Measurements from ENCODE around the gene SPTLC1. TPM values are rescaled to one million over a fixed set of nuclear protein-coding genes. Genes with fewer than 3 reads are reported as not detected.

The SPTLC1 gene, protein sequence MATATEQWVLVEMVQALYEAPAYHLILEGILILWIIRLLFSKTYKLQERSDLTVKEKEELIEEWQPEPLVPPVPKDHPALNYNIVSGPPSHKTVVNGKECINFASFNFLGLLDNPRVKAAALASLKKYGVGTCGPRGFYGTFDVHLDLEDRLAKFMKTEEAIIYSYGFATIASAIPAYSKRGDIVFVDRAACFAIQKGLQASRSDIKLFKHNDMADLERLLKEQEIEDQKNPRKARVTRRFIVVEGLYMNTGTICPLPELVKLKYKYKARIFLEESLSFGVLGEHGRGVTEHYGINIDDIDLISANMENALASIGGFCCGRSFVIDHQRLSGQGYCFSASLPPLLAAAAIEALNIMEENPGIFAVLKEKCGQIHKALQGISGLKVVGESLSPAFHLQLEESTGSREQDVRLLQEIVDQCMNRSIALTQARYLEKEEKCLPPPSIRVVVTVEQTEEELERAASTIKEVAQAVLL
- total RNA-seq (2021; ENCODE audit: unreplicated experiment) (58.8 TPM), Bru-seq, nascent RNA (percentile 83 among the genes with signal in this experiment), BruChase-seq, experiment 1, labeled RNA remaining after a 2-hour chase (percentile 80 among the genes with signal in this experiment), BruChase-seq, experiment 2, labeled RNA remaining after a 6-hour chase (percentile 84 among the genes with signal in this experiment)
- polyA plus RNA-seq (2012; ENCODE audit: insufficient read length) = 40.1 TPM
- long read RNA-seq, transcript SPTLC1-201 (15 exons, 1,894 nt) = major isoform, 173 of 201 reads
- long read RNA-seq, partial matches to known transcripts = 12 of 201 reads
- long read RNA-seq, other reads (novel, unspliced or antisense) = 13 of 201 reads

DNA sequence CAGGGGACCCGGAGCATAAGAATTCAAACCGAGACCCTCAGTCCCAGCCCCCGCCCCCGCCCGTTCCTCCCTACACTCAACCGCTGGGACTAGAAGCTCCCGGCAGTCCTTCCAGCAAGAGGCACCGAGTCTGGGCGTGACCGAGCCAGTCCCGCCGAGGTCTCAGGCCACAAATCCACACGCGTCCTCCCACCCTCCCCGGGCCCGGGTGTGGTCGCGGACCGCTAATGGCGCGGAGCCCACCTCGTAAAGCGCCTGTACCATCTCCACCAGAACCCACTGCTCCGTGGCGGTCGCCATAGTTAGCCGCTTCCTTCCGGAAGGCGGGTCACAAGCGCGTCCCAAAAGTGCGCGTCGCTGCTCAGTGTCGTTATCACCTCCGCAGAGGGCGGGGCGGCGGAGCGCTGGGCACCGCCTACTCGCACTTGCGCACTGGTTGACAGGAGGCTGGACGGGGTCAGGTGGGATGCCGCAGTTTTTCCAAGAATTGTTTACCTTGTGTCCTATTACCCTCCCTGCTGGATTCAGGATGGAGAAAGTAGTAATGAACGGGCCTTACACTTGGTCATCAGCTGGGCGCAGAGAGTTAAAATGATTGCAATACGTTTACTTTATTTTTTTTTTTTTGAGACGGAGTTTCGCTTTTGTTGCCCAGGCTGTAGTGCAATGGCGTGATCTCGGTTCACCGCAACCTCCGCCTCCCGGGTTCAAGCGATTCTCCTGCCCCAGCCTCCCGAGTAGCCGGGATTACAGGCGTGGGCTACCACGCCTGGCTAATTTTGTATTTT lies at the start of gene SPTLC1:
Gene SPTLC1 (minus strand): TSS at position 343 of the 788 bp plus-strand sequence. CDS start 43 bp downstream, at position 300.
- Histone ChIP-seq H3K4me1 (ENCODE audit: control insufficient read depth, insufficient read depth, low read length) (peaks cover 6% of the 10 kb centered on the region; the same call in 1 of the 2 replicates), H3K27me3 (ENCODE audit: control insufficient read depth, insufficient read depth, low read length) (no peaks in the 10 kb centered on the region), H3K27ac (ENCODE audit: low read length) (peak within 1 kb of the TSS; percentile 66), H3K36me3 (ENCODE audit: control insufficient read depth, insufficient read depth, low read length) (peaks cover 10% of the 10 kb centered on the region), H3K4me3 (ENCODE audit: low read depth in 2 of 2, low read length in 2 of 2) (peak within 1 kb of the TSS; percentile 63 to 90), H3K9me3 (ENCODE audit: control insufficient read depth, insufficient read depth, low read depth, low read length) (no peaks in the 10 kb centered on the region)
- intact Hi-C loops (cut with micrococcal nuclease; ENCODE audit: unreplicated experiment) = no loop called here
- ATAC-seq = peak; percentile 99
- in situ Hi-C loops (cut with HindIII; ENCODE audit: low pct_unique_long_range_greater_than_20kb, low sequenced_read_pairs) = no loop called here
- BruUV-seq (replicated peaks) = no TSS peak
- POLR2A ChIA-PET = interaction anchor here (0.6 to 0.7 kb wide), 4 partner anchors 8 to 161 kb away, joined by 4 to 7 read pairs (median 6); no protein-coding TSS in a partner anchor
- CTCF ChIA-PET = no interaction called here
- peak; percentile 80 for DNase-seq (ENCODE audit: low read depth, low spot score)
- TF ChIP-seq, protein P1, sequence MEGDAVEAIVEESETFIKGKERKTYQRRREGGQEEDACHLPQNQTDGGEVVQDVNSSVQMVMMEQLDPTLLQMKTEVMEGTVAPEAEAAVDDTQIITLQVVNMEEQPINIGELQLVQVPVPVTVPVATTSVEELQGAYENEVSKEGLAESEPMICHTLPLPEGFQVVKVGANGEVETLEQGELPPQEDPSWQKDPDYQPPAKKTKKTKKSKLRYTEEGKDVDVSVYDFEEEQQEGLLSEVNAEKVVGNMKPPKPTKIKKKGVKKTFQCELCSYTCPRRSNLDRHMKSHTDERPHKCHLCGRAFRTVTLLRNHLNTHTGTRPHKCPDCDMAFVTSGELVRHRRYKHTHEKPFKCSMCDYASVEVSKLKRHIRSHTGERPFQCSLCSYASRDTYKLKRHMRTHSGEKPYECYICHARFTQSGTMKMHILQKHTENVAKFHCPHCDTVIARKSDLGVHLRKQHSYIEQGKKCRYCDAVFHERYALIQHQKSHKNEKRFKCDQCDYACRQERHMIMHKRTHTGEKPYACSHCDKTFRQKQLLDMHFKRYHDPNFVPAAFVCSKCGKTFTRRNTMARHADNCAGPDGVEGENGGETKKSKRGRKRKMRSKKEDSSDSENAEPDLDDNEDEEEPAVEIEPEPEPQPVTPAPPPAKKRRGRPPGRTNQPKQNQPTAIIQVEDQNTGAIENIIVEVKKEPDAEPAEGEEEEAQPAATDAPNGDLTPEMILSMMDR (IDR thresholded peaks at IDR 0.05) = no peak
- TF ChIP-seq POLR2AphosphoS5 (IDR thresholded peaks at IDR 0.05; ENCODE audit: low read depth, low read length) (peak; percentile 87), SIN3A (IDR thresholded peaks at IDR 0.05; ENCODE audit: borderline replicate concordance, insufficient read depth, low read depth, low read length) (no peak), TCF7L2 (IDR thresholded peaks at IDR 0.05; ENCODE audit: low read depth, low read length) (no peak)
- TF ChIP-seq, protein P2, sequence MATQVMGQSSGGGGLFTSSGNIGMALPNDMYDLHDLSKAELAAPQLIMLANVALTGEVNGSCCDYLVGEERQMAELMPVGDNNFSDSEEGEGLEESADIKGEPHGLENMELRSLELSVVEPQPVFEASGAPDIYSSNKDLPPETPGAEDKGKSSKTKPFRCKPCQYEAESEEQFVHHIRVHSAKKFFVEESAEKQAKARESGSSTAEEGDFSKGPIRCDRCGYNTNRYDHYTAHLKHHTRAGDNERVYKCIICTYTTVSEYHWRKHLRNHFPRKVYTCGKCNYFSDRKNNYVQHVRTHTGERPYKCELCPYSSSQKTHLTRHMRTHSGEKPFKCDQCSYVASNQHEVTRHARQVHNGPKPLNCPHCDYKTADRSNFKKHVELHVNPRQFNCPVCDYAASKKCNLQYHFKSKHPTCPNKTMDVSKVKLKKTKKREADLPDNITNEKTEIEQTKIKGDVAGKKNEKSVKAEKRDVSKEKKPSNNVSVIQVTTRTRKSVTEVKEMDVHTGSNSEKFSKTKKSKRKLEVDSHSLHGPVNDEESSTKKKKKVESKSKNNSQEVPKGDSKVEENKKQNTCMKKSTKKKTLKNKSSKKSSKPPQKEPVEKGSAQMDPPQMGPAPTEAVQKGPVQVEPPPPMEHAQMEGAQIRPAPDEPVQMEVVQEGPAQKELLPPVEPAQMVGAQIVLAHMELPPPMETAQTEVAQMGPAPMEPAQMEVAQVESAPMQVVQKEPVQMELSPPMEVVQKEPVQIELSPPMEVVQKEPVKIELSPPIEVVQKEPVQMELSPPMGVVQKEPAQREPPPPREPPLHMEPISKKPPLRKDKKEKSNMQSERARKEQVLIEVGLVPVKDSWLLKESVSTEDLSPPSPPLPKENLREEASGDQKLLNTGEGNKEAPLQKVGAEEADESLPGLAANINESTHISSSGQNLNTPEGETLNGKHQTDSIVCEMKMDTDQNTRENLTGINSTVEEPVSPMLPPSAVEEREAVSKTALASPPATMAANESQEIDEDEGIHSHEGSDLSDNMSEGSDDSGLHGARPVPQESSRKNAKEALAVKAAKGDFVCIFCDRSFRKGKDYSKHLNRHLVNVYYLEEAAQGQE (IDR thresholded peaks at IDR 0.05; ENCODE audit: insufficient read depth in 1 of 2, low read depth in 2 of 2, low read length in 1 of 2) = no peak

DNA sequence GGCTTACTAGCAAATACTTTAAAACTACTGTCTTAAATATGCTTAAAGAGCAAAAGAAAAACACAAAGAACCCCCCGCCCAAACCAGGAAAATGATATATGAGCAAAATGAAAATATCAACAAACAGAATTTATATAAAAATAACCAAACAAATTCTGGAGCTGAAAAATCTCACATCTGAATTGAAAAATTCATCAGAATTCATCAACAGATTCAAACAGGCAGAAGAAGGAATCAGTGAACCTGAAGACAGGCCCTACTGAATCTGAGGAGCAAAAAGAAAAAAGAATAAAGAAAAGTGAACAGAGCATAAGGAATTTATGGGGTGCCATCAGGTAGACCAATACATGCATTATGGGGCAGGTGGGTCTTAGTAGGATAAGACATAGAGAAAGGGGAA lies 49.8 kb upstream of the SPTLC1 start:
- DNase-seq (ENCODE audit: low read depth, low spot score) = no peak
- no peaks in the 10 kb centered on the region for H3K4me1 ChIP-seq (ENCODE audit: control insufficient read depth, insufficient read depth, low read length)
- intact Hi-C loops (cut with micrococcal nuclease; ENCODE audit: unreplicated experiment) (no loop called here), in situ Hi-C loops (cut with HindIII; ENCODE audit: low pct_unique_long_range_greater_than_20kb, low sequenced_read_pairs) (no loop called here)
- BruUV-seq (replicated peaks) = no TSS peak
- TF ChIP-seq POLR2AphosphoS5 (IDR thresholded peaks at IDR 0.05; ENCODE audit: low read depth, low read length) (no peak), SIN3A (IDR thresholded peaks at IDR 0.05; ENCODE audit: borderline replicate concordance, insufficient read depth, low read depth, low read length) (no peak), TCF7L2 (IDR thresholded peaks at IDR 0.05; ENCODE audit: low read depth, low read length) (no peak)
- TF ChIP-seq, protein P1 (IDR thresholded peaks at IDR 0.05) = no peak
- TF ChIP-seq, protein P2 (IDR thresholded peaks at IDR 0.05; ENCODE audit: insufficient read depth in 1 of 2, low read depth in 2 of 2, low read length in 1 of 2) = no peak
- H3K36me3 ChIP-seq (ENCODE audit: control insufficient read depth, insufficient read depth, low read length) = no peaks in the 10 kb centered on the region
- peaks cover 2% of the 10 kb centered on the region; the same call in 1 of the 2 replicates for H3K9me3 ChIP-seq (ENCODE audit: control insufficient read depth, insufficient read depth, low read depth, low read length)
- no peak overlapping the region for H3K4me3 ChIP-seq (ENCODE audit: low read depth in 2 of 2, low read length in 2 of 2)
- no peak for ATAC-seq
- H3K27ac ChIP-seq (ENCODE audit: low read length) = no peak overlapping the region
- no peaks in the 10 kb centered on the region for H3K27me3 ChIP-seq (ENCODE audit: control insufficient read depth, insufficient read depth, low read length)
- CTCF ChIA-PET = no interaction called here
- POLR2A ChIA-PET = no interaction called here

Measured in Panc1 (cell line).